ENCODE data around the gene ACOT8.

Gene ACOT8

GRCh38 chr20:45892049-45892825, 35.0 kb upstream of the ACOT8 start:
- H3F3A ChIP-seq (ENCODE audit: control insufficient read depth, insufficient read depth) = no peaks in the 10 kb centered on the region
- no peak overlapping the region for H3K27ac ChIP-seq (ENCODE audit: low read depth, low read length)
- H3K36me3 ChIP-seq (ENCODE audit: control insufficient read depth, low read length) = no peaks in the 10 kb centered on the region

GRCh38 chr20:45890985-45891983, 34.1 kb upstream of the ACOT8 start, which contains the start of the genes CTSA and NEURL2:
CTSA (plus strand) TSS chr20:45891335; CDS start chr20:45891569, 234 bp downstream.
NEURL2 (minus strand) TSS chr20:45891208; CDS start chr20:45890991, 217 bp downstream.
- Histone ChIP-seq H4K20me1 (ENCODE audit: control insufficient read depth, insufficient read depth, low read depth, low read length) (no peaks in the 10 kb centered on the region), H3K27me3 (ENCODE audit: control insufficient read depth, low read length) (no peaks in the 10 kb centered on the region), H3K79me2 (ENCODE audit: control insufficient read depth, low read length) (no peaks in the 10 kb centered on the region), H3K4me1 (ENCODE audit: control insufficient read depth, low read length) (peaks cover 23% of the 10 kb centered on the region), H3F3A (ENCODE audit: control insufficient read depth, insufficient read depth) (no peaks in the 10 kb centered on the region), H3K27ac (ENCODE audit: low read depth, low read length) (no peak within 1 kb of the TSS), H3K9me3 (ENCODE audit: control insufficient read depth, insufficient read depth, low read length) (no peaks in the 10 kb centered on the region), H3K9me2 (replicated peaks; ENCODE audit: control insufficient read depth, low read length) (no peaks in the 10 kb centered on the region), H3K36me3 (ENCODE audit: control insufficient read depth, low read length) (peaks cover 2% of the 10 kb centered on the region), H3K4me2 (ENCODE audit: low read length) (peak within 1 kb of the TSS; percentile 82), H3K4me3 (ENCODE audit: low read length) (peak within 1 kb of the TSS; percentile 83)
- TF ChIP-seq CTCF (IDR thresholded peaks at IDR 0.05; ENCODE audit: low read depth, low read length, poor library complexity, severe bottlenecking) (peak; percentile 3), EZH2phosphoT487 (IDR thresholded peaks at IDR 0.05; ENCODE audit: borderline replicate concordance, low read length) (no peak)

More at GRCh38 chr20:45892049-45892825, 35.0 kb upstream of the ACOT8 start:
- Histone ChIP-seq H3K4me2 (ENCODE audit: low read length) (peak overlapping the region; percentile 82), H3K9me3 (ENCODE audit: control insufficient read depth, insufficient read depth, low read length) (no peaks in the 10 kb centered on the region), H4K20me1 (ENCODE audit: control insufficient read depth, insufficient read depth, low read depth, low read length) (no peaks in the 10 kb centered on the region), H3K4me3 (ENCODE audit: low read length) (peak overlapping the region; percentile 83), H3K9me2 (replicated peaks; ENCODE audit: control insufficient read depth, low read length) (no peaks in the 10 kb centered on the region), H3K4me1 (ENCODE audit: control insufficient read depth, low read length) (peaks cover 23% of the 10 kb centered on the region), H3K79me2 (ENCODE audit: control insufficient read depth, low read length) (no peaks in the 10 kb centered on the region), H3K27me3 (ENCODE audit: control insufficient read depth, low read length) (no peaks in the 10 kb centered on the region)
- no peak for TF ChIP-seq EZH2phosphoT487 (IDR thresholded peaks at IDR 0.05; ENCODE audit: borderline replicate concordance, low read length)
- no peak for TF ChIP-seq CTCF (IDR thresholded peaks at IDR 0.05; ENCODE audit: low read depth, low read length, poor library complexity, severe bottlenecking)

GRCh38 chr20:45890077-45890984, 33.1 kb upstream of the ACOT8 start:
- H4K20me1 ChIP-seq (ENCODE audit: control insufficient read depth, insufficient read depth, low read depth, low read length) = no peaks in the 10 kb centered on the region
- no peak overlapping the region for H3K27ac ChIP-seq (ENCODE audit: low read depth, low read length)
- no peak for TF ChIP-seq EZH2phosphoT487 (IDR thresholded peaks at IDR 0.05; ENCODE audit: borderline replicate concordance, low read length)
- TF ChIP-seq CTCF (IDR thresholded peaks at IDR 0.05; ENCODE audit: low read depth, low read length, poor library complexity, severe bottlenecking) = peak; percentile 48

More at GRCh38 chr20:45890077-45890984, 33.1 kb upstream of the ACOT8 start:
- H3F3A ChIP-seq (ENCODE audit: control insufficient read depth, insufficient read depth) = no peaks in the 10 kb centered on the region
- peaks cover 23% of the 10 kb centered on the region for H3K4me1 ChIP-seq (ENCODE audit: control insufficient read depth, low read length)
- H3K9me2 ChIP-seq (replicated peaks; ENCODE audit: control insufficient read depth, low read length) = no peaks in the 10 kb centered on the region
- H3K4me3 ChIP-seq (ENCODE audit: low read length) = peak overlapping the region; percentile 83
- no peaks in the 10 kb centered on the region for H3K9me3 ChIP-seq (ENCODE audit: control insufficient read depth, insufficient read depth, low read length)
- no peaks in the 10 kb centered on the region for H3K27me3 ChIP-seq (ENCODE audit: control insufficient read depth, low read length)
- H3K4me2 ChIP-seq (ENCODE audit: low read length) = peak overlapping the region; percentile 82
- no peaks in the 10 kb centered on the region for H3K79me2 ChIP-seq (ENCODE audit: control insufficient read depth, low read length)
- H3K36me3 ChIP-seq (ENCODE audit: control insufficient read depth, low read length) = peaks cover 5% of the 10 kb centered on the region

Measured in DOHH2 (cell line).